Small intestine (tissue), 7 donors: ENCODE results near the gene MORC2. TPM values are rescaled to one million over a fixed set of nuclear protein-coding genes. Genes with fewer than 3 reads are reported as not detected.

ENCODE experiments used
- DNase-seq, 2 donors: peaks; one replicate each; pipeline versions ENCODE4 v3.0.0 to v3.0.0-alpha.2; 2013
- FAIRE-seq: peaks from 2 replicates; lab custom pipeline; 2012; peaks lifted over from hg19 to GRCh38; lab: Jason Lieb, UNC
- H3K27ac ChIP-seq, 3 donors: one replicate each; pipeline ENCODE4 v1.5.1; 2013; ENCODE audit warnings: low read length in 2 of 3, mild to moderate bottlenecking in 2 of 3, control low read depth in 1 of 3, inconsistent platforms in 1 of 3, low read depth in 1 of 3, moderate library complexity in 1 of 3
- H3K27me3 ChIP-seq, 3 donors: one replicate each; pipeline ENCODE4 v1.6.1; 2013; ENCODE audit warnings: low read length in 3 of 3, inconsistent platforms in 1 of 3; ENCODE audit not compliant: control insufficient read depth in 3 of 3, insufficient read depth in 3 of 3
- H3K36me3 ChIP-seq, 3 donors: one replicate each; pipeline ENCODE4 v1.6.1; 2013; ENCODE audit warnings: low read length in 3 of 3, inconsistent platforms in 1 of 3, low read depth in 1 of 3, mild to moderate bottlenecking in 1 of 3, moderate library complexity in 1 of 3; ENCODE audit not compliant: control insufficient read depth in 3 of 3, insufficient read depth in 2 of 3
- H3K4me1 ChIP-seq, 3 donors: one replicate each; pipeline ENCODE4 v1.6.1; 2013; ENCODE audit warnings: low read length in 2 of 3, inconsistent platforms in 1 of 3, low read depth in 1 of 3, mild to moderate bottlenecking in 1 of 3, moderate library complexity in 1 of 3; ENCODE audit not compliant: control insufficient read depth in 3 of 3, insufficient read depth in 2 of 3
- H3K4me3 ChIP-seq, 3 donors: one replicate each; pipeline ENCODE4 v1.5.1; 2013; ENCODE audit warnings: low read length in 3 of 3, control low read depth in 1 of 3, inconsistent platforms in 1 of 3, low read depth in 1 of 3, mild to moderate bottlenecking in 1 of 3, moderate library complexity in 1 of 3
- H3K9me3 ChIP-seq, 2 donors: one replicate each; pipeline ENCODE4 v1.6.1; 2013; ENCODE audit warnings: low read depth in 1 of 2, low read length in 1 of 2; ENCODE audit not compliant: control insufficient read depth in 2 of 2, insufficient read depth in 1 of 2
- WGBS, 3 donors: extraction: QIAGEN DNeasy Blood & Tissue Kit; methylation state at CpG; one replicate each; pipeline ENCODE4 v1.1.7; 2013; 5-methylcytosine and 5-hydroxymethylcytosine counted together
- polyA plus RNA-seq, 4 donors: library from polyadenylated mRNA; stranded (reverse) in 3 of 4; unstranded in 1 of 4; fragments of 200-250 nt in 3 of 4; fragments of 120-200 nt in 1 of 4; gene quantifications; one replicate each; pipeline versions ENCODE4 v1.2.1 to v1.2.3, GENCODE V29; 2013
- donor health status: healthy with polysubstance abuse.
- donor health status: control.
- donor health status: control.
- donor health status: Bipolar disorder and iron deficiency.
- donor health status: healthy.

Gene MORC2
- polyA plus RNA-seq, 4 donors, result 13.6 to 28.4 (median 20.1) TPM

GRCh38 chr22:30925667-30926066 lies 42.9 kb downstream of the MORC2 start:
- Histone ChIP-seq H3K27me3 (no peaks in the 10 kb centered on the region), H3K4me3 (no peak overlapping the region), H3K27ac (no peak overlapping the region), H3K36me3 (peaks cover 0 to 55% (median 8%) of the 10 kb centered on the region in 3 donors), H3K9me3 (no peaks in the 10 kb centered on the region), H3K4me1 (peaks cover 0 to 5% (median 0%) of the 10 kb centered on the region in 3 donors)
- FAIRE-seq (no peak), DNase-seq (no peak)
- WGBS, 3 donors, result 92 to 95% (median 94%) methylated on average over 5 of the region's 5 CpGs

GRCh38 chr22:30923168-30923900 lies 45.2 kb downstream of the MORC2 start:
- no peak for DNase-seq
- no peaks in the 10 kb centered on the region for H3K9me3 ChIP-seq
- peaks cover 0 to 5% (median 0%) of the 10 kb centered on the region in 3 donors for H3K4me1 ChIP-seq
- no peak overlapping the region for H3K27ac ChIP-seq
- FAIRE-seq, result no peak
- 91 to 93% (median 91%) methylated on average over 9 of the region's 9 CpGs for WGBS, 3 donors
- no peak overlapping the region for H3K4me3 ChIP-seq
- no peaks in the 10 kb centered on the region for H3K27me3 ChIP-seq
- H3K36me3 ChIP-seq, result peaks cover 0 to 46% (median 7%) of the 10 kb centered on the region in 3 donors

GRCh38 chr22:30922151-30922611 lies 46.4 kb downstream of the MORC2 start:
- WGBS, 3 donors, result 52 to 61% (median 54%) methylated on average over 34 of the region's 34 CpGs
- peak overlapping the region in 1 of 3 donors; percentile 34 for H3K27ac ChIP-seq
- H3K4me3 ChIP-seq, result peak overlapping the region in 1 of 3 donors; percentile 43
- no peaks in the 10 kb centered on the region for H3K27me3 ChIP-seq
- H3K36me3 ChIP-seq, result peaks cover 0 to 34% (median 4%) of the 10 kb centered on the region in 3 donors
- H3K4me1 ChIP-seq, result peaks cover 0 to 5% (median 0%) of the 10 kb centered on the region in 3 donors
- H3K9me3 ChIP-seq, result no peaks in the 10 kb centered on the region
- FAIRE-seq (no peak), DNase-seq (peak; percentile 70 to 76)

GRCh38 chr22:30921108-30921507 lies 47.5 kb downstream of the MORC2 start:
- WGBS, 3 donors, result 43 to 64% (median 52%) methylated on average over 6 of the region's 6 CpGs
- DNase-seq, result peak in 1 of 2 donors; percentile 10
- Histone ChIP-seq H3K27me3 (no peaks in the 10 kb centered on the region), H3K4me3 (peak overlapping the region in 2 of 3 donors; percentile 26 to 43), H3K4me1 (peaks cover 0 to 5% (median 0%) of the 10 kb centered on the region in 3 donors), H3K27ac (no peak overlapping the region), H3K9me3 (no peaks in the 10 kb centered on the region), H3K36me3 (peaks cover 0 to 24% (median 2%) of the 10 kb centered on the region in 3 donors)
- no peak for FAIRE-seq

- no peak overlapping the region for H3K27ac ChIP-seq
- peaks cover 0 to 5% (median 0%) of the 10 kb centered on the region in 3 donors for H3K4me1 ChIP-seq
- WGBS, 3 donors, result 1 to 2% (median 1%) methylated on average over 9 of the region's 9 CpGs
- H3K27me3 ChIP-seq, result no peaks in the 10 kb centered on the region
- FAIRE-seq (no peak), DNase-seq (peak; percentile 67 to 76)
- no peak overlapping the region for H3K4me3 ChIP-seq
- peaks cover 0 to 18% (median 0%) of the 10 kb centered on the region in 3 donors for H3K36me3 ChIP-seq
- no peaks in the 10 kb centered on the region for H3K9me3 ChIP-seq
Observed at GRCh38 chr22:30920407-30920806, 48.2 kb downstream of the MORC2 start.

GRCh38 chr22:30919973-30920372 lies 48.6 kb downstream of the MORC2 start:
- 78 to 86% (median 85%) methylated on average over 7 of the region's 7 CpGs for WGBS, 3 donors

GRCh38 chr22:30918761-30919160 lies 49.8 kb downstream of the MORC2 start:
- WGBS, 3 donors, result 86 to 91% (median 90%) methylated on average over 7 of the region's 7 CpGs
- H3K27ac ChIP-seq, result no peak overlapping the region
- H3K4me3 ChIP-seq, result no peak overlapping the region
- no peaks in the 10 kb centered on the region for H3K27me3 ChIP-seq
- FAIRE-seq (no peak), DNase-seq (no peak)
- peaks cover 0 to 8% (median 0%) of the 10 kb centered on the region in 3 donors for H3K36me3 ChIP-seq
- peaks cover 0 to 5% (median 0%) of the 10 kb centered on the region in 3 donors for H3K4me1 ChIP-seq
- peaks cover 0 to 3% of the 10 kb centered on the region in 2 donors for H3K9me3 ChIP-seq

More at GRCh38 chr22:30919973-30920372, 48.6 kb downstream of the MORC2 start:
- no peak for DNase-seq
- Histone ChIP-seq H3K9me3 (peaks cover 0 to 2% of the 10 kb centered on the region in 2 donors), H3K4me3 (no peak overlapping the region), H3K27ac (no peak overlapping the region), H3K4me1 (peaks cover 0 to 5% (median 0%) of the 10 kb centered on the region in 3 donors), H3K27me3 (no peaks in the 10 kb centered on the region), H3K36me3 (peaks cover 0 to 15% (median 0%) of the 10 kb centered on the region in 3 donors)
- no peak for FAIRE-seq

- Histone ChIP-seq H3K4me3 (no peak overlapping the region), H3K36me3 (peaks cover 0 to 35% (median 2%) of the 10 kb centered on the region in 3 donors), H3K27me3 (no peaks in the 10 kb centered on the region), H3K4me1 (no peaks in the 10 kb centered on the region), H3K27ac (no peak overlapping the region), H3K9me3 (peaks cover 0 to 6% of the 10 kb centered on the region in 2 donors)
- 83 to 87% (median 83%) methylated on average over 2 of the region's 2 CpGs for WGBS, 3 donors
- FAIRE-seq (no peak), DNase-seq (no peak)
Observed at GRCh38 chr22:30910358-30910757, 58.2 kb downstream of the MORC2 start.
